ENCODE measurements around the gene ALK.

DNA sequence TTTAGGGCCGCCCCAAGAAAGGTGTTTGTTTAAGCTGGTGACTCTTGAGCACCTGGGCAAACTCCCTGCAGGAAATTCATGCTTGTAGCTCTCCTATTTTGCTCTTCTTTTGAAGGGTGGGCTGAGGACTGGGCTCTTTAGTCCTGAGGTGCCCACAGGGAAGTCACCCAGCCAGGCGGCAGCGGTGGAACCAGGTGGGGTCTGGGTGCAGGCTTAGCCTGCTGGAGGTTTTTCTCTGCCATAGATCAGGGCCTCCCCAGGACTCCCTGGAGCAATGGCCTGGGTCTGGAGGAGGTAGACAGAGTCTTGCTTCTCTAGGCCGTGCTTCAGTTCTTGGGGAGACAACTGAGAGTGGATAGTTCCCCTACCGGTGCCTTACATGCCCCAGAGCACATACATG, 706.3 kb downstream of the ALK start:
- TF ChIP-seq POLR2AphosphoS5 (IDR thresholded peaks at IDR 0.05; ENCODE audit: low read depth, low read length) (no peak), PBX3 (IDR thresholded peaks at IDR 0.05) (no peak), CTCF (IDR thresholded peaks at IDR 0.05) (no peak), EP300 (IDR thresholded peaks at IDR 0.05; ENCODE audit: borderline replicate concordance in 1 of 2, low read depth in 1 of 2, low read length in 1 of 2) (no peak), RCOR1 (IDR thresholded peaks at IDR 0.05; ENCODE audit: low read length) (no peak), GATA2 (CRISPR knock-in tag; IDR thresholded peaks at IDR 0.05) (no peak), YY1 (IDR thresholded peaks at IDR 0.05; ENCODE audit: low read depth) (no peak), EZH2phosphoT487 (IDR thresholded peaks at IDR 0.05; ENCODE audit: borderline replicate concordance, low read depth) (no peak), MXI1 (IDR thresholded peaks at IDR 0.05; ENCODE audit: low read depth, low read length) (no peak), TAF1 (IDR thresholded peaks at IDR 0.05; ENCODE audit: borderline replicate concordance, low read depth, low read length) (no peak), SMC3 (IDR thresholded peaks at IDR 0.05; ENCODE audit: low read depth, low read length) (no peak), SIN3A (IDR thresholded peaks at IDR 0.05; ENCODE audit: borderline replicate concordance, low read depth, low read length) (no peak)
- TF ChIP-seq, protein P1, sequence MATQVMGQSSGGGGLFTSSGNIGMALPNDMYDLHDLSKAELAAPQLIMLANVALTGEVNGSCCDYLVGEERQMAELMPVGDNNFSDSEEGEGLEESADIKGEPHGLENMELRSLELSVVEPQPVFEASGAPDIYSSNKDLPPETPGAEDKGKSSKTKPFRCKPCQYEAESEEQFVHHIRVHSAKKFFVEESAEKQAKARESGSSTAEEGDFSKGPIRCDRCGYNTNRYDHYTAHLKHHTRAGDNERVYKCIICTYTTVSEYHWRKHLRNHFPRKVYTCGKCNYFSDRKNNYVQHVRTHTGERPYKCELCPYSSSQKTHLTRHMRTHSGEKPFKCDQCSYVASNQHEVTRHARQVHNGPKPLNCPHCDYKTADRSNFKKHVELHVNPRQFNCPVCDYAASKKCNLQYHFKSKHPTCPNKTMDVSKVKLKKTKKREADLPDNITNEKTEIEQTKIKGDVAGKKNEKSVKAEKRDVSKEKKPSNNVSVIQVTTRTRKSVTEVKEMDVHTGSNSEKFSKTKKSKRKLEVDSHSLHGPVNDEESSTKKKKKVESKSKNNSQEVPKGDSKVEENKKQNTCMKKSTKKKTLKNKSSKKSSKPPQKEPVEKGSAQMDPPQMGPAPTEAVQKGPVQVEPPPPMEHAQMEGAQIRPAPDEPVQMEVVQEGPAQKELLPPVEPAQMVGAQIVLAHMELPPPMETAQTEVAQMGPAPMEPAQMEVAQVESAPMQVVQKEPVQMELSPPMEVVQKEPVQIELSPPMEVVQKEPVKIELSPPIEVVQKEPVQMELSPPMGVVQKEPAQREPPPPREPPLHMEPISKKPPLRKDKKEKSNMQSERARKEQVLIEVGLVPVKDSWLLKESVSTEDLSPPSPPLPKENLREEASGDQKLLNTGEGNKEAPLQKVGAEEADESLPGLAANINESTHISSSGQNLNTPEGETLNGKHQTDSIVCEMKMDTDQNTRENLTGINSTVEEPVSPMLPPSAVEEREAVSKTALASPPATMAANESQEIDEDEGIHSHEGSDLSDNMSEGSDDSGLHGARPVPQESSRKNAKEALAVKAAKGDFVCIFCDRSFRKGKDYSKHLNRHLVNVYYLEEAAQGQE (IDR thresholded peaks at IDR 0.05; ENCODE audit: low read depth, low read length) = no peak
